Neutrophil (primary cell): ENCODE measurements around the gene PSME3.
A peak's percentile ranks its signal among the peaks of the same experiment; 100 is the strongest.

ENCODE experiments used
- H3K27ac ChIP-seq: fragments of 200-600 bp; sonication (generic); 2 replicates; pipeline ENCODE4 v1.5.1; 2016; ENCODE audit warnings: mild to moderate bottlenecking, moderate library complexity
- H3K27me3 ChIP-seq: fragments of 200-600 bp; sonication (generic); 2 replicates; pipeline ENCODE4 v1.6.0; 2016; ENCODE audit warnings: mild to moderate bottlenecking
- H3K36me3 ChIP-seq: fragments of 200-600 bp; sonication (generic); 2 replicates; pipeline ENCODE4 v1.5.1; 2017
- H3K4me1 ChIP-seq, 2 experiments: fragments of 200-600 bp in 1 of 2; sonication (generic) in 1 of 2; 1 replicate in 1 of 2; 2 replicates in 1 of 2; pipeline versions ENCODE4 v1.5.1 to v1.6.1; 2013 to 2016; ENCODE audit warnings: low read depth in 1 of 2, low read length in 1 of 2, mild to moderate bottlenecking in 1 of 2, moderate library complexity in 1 of 2; ENCODE audit not compliant: control insufficient read depth in 1 of 2, insufficient read depth in 1 of 2
- H3K4me3 ChIP-seq, 2 experiments: fragments of 200-600 bp in 1 of 2; sonication (generic) in 1 of 2; 1 replicate in 1 of 2; 2 replicates in 1 of 2; pipeline ENCODE4 v1.5.1; 2013 to 2016; ENCODE audit warnings: low read depth in 1 of 2, low read length in 1 of 2, mild to moderate bottlenecking in 1 of 2, moderate library complexity in 1 of 2
- H3K9me3 ChIP-seq: fragments of 200-600 bp; sonication (generic); 2 replicates; pipeline ENCODE4 v1.5.1; 2016
- CTCF ChIP-seq: fragments of 200-600 bp; sonication (generic); IDR thresholded peaks from 2 replicates; pipeline ENCODE4 v1.5.1; 2016; ENCODE audit warnings: antibody characterized with exemption

Gene PSME3

GRCh38 chr17:42844271-42844670 is 11.1 kb downstream of the PSME3 start, which contains the start of gene AOC2:
AOC2 (plus strand) TSS chr17:42844580; CDS start chr17:42844627, 47 bp downstream.
- H3K36me3 ChIP-seq = peaks cover 66% of the 10 kb centered on the region
- no peaks in the 10 kb centered on the region for H3K9me3 ChIP-seq
- TF ChIP-seq CTCF = no peak
- H3K27me3 ChIP-seq = no peaks in the 10 kb centered on the region
- H3K27ac ChIP-seq = peak within 1 kb of the TSS; percentile 94
- H3K4me3 ChIP-seq = no peak within 1 kb of the TSS
- H3K4me1 ChIP-seq = peaks cover 68% of the 10 kb centered on the region in 2 experiments

GRCh38 chr17:42844761-42845555 is 11.8 kb downstream of the PSME3 start:
- Histone ChIP-seq H3K27me3 (no peaks in the 10 kb centered on the region), H3K27ac (peak overlapping the region; percentile 94), H3K4me1 (peaks cover 68% of the 10 kb centered on the region in 2 experiments), H3K4me3 (no peak overlapping the region), H3K36me3 (peaks cover 59% of the 10 kb centered on the region), H3K9me3 (no peaks in the 10 kb centered on the region)
- TF ChIP-seq CTCF = no peak

GRCh38 chr17:42845556-42845917 is 12.3 kb downstream of the PSME3 start:
- peaks cover 65 to 66% of the 10 kb centered on the region in 2 experiments for H3K4me1 ChIP-seq

GRCh38 chr17:42845918-42846593 is 12.9 kb downstream of the PSME3 start:
- peaks cover 49% of the 10 kb centered on the region for H3K36me3 ChIP-seq
- no peak overlapping the region for H3K4me3 ChIP-seq
- H3K27me3 ChIP-seq = no peaks in the 10 kb centered on the region
- H3K9me3 ChIP-seq = no peaks in the 10 kb centered on the region
- H3K4me1 ChIP-seq = peaks cover 60 to 61% of the 10 kb centered on the region in 2 experiments
- peak overlapping the region; percentile 54 for H3K27ac ChIP-seq
- no peak for TF ChIP-seq CTCF

More at GRCh38 chr17:42845556-42845917, 12.3 kb downstream of the PSME3 start:
- Histone ChIP-seq H3K4me3 (no peak overlapping the region), H3K27me3 (no peaks in the 10 kb centered on the region), H3K9me3 (no peaks in the 10 kb centered on the region), H3K36me3 (peaks cover 53% of the 10 kb centered on the region), H3K27ac (peak overlapping the region; percentile 54)
- TF ChIP-seq CTCF = no peak

- Histone ChIP-seq H3K4me1 (peaks cover 53 to 54% of the 10 kb centered on the region in 2 experiments), H3K27ac (peak overlapping the region; percentile 54), H3K4me3 (no peak overlapping the region), H3K36me3 (peaks cover 43% of the 10 kb centered on the region), H3K27me3 (no peaks in the 10 kb centered on the region), H3K9me3 (no peaks in the 10 kb centered on the region)
- TF ChIP-seq CTCF = no peak
Measured at GRCh38 chr17:42846594-42847280, 13.5 kb downstream of the PSME3 start.
